HG02588 (cell line): Measurements from ENCODE around the gene SDF2.

Experiments
- ATAC-seq: cut with Tn5 transposase; IDR thresholded peaks from one replicate; pipeline ENCODE4 v1.9.1; 2021; ENCODE audit warnings: mild to moderate bottlenecking, moderate library complexity; ENCODE audit not compliant: unreplicated experiment

Gene SDF2, protein sequence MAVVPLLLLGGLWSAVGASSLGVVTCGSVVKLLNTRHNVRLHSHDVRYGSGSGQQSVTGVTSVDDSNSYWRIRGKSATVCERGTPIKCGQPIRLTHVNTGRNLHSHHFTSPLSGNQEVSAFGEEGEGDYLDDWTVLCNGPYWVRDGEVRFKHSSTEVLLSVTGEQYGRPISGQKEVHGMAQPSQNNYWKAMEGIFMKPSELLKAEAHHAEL

DNA sequence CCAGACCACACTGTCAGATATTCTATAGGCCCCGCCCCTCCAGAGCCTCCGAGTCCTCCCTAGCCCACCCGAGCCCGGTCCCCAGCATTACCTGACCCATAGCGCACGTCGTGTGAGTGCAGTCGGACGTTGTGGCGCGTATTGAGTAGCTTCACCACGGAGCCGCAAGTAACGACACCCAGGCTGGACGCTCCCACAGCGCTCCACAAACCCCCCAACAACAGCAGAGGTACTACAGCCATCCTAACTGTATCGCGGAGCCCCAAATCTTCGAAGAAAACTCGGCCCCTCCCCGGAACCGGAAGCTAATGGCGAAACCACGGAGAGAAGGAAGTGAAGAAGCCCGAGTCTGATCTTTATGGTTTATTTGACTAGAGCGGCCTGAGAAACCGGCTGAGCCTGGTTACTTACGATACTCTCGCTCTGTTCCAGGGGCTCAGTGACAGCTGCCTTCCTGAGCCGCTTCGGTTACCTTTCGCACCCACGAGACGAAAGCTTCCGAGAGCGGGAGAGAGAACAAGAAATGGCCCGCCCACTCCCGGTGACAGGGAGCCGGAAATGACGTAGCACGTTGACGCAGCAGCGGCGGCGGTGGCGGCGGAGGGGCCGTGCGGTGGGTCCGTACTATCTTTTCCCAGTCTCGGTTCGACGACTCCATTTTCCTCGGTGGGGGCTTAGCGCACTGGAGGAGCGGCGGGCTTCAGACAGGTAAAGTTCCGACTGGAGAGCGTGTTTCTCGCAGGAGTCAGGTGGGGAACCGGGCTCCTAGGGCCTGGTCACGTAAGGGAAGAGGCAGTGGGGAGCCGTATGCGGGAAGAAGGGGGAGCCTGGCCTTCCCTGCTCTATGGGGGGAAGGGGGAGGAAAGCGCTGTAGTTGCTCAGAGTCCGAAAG is at the start of gene SDF2, which contains the start of gene SUPT6H:
Gene SDF2, minus strand, starts transcription at position 272 of the 892 bp plus-strand sequence. Its CDS starts 30 bp downstream, at position 242.
Gene SUPT6H, plus strand, starts transcription at position 571 of the 892 bp plus-strand sequence. CDS start 11,197 bp downstream, outside the sequence.
- ATAC-seq: peak; percentile 84

DNA sequence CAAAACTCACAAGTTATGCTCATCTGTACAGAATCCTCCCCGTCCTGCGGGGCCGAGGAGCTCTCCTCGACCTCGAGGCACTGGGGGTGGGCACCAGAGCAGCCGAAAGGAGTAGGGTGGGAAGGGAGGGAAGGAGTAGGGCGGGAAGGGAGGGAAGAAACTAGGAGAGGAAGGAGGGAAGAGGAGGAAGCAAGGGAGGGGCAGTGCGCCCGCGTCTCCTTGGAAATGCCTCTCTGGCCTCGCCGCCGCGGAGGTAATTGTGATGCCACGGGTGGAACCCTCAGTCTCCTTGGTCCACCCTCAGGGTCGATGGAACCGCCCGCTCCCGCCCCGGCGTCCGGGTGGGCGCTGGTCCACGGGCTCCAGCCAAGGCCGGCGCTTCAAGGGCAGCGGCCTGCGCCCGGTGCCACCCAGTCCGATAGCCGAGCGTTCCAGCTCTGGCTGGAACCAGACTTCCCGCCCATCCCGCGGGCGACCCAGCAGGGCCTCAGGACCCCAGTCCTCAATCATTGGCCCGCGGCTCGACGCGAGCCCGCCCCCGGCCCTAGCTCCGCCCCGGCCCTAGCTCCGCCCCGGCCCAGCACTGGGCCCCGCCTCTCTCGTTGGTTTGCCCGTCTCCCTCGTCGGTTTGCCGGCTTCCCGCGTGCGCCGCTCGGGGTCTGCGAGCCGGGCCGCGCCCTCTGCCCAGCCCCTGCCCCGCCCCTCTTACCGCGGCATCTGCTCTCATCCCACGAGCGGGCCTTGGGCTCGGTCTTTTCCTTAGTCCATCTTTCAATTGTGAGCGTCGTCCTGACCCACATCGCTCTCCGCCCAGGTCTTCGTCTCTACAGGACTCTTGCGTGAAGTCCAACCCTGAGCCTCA is 49.4 kb upstream of the SDF2 start:
- peak; percentile 79 for ATAC-seq

DNA sequence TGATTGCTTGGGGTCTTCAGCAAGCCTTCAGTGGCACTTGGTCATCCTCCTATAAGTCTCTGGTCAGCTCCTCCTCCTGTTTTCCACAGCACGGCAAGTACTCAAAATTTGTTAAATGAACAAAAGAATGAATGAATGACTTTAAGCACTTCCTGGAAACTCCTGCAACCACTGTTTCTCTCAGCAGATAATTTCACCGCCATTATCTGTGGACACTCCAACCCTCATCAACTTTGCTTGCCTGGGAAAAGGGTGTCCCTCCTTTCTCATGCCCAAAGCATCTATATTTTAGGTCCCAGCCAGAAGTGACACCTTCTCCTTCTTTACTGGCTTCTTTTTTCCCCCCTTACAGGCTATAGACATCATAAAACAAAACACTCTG is 45.6 kb upstream of the SDF2 start:
- ATAC-seq: no peak

DNA sequence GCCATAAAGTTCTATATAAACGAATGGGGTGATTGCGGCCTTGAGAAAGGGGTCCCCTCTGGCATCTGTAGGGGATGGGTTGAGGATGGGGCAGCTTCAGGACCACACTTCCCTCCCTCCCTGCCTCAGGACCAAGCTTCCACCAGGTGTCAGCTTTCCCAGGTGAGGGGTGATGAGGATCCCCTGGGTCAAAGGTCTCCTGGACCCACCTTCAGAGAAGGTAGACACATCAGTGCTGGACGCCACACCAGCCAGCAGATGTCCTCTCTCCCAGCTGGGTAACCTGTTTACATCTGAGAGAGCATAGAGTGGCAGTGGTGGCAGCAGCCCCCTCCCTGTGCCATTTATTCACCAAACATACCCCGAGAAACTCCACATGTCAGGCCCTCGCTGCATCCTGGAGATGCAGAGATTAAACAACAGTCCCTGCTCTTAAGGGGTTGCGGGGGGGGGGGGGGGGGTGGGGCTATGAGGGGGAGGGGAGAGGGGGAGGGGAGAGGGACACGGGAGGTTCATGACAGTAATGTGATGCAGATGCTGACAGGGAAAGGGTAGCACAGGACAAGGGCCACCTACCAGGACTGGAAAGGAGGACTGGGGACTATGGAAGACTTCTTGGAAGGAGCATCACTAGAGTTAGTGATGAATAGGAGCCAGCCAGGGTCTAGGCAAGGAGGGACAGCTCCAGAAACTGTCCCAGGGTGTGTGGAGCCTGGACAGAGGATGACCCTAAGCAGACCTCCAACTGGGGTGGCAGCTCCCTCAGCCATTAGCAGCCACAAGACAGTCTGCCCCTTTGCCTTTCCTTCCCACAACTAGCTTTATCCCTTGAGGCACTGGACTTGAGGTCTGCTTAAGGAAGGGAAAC is 45.0 kb upstream of the SDF2 start:
- ATAC-seq: no peak

DNA sequence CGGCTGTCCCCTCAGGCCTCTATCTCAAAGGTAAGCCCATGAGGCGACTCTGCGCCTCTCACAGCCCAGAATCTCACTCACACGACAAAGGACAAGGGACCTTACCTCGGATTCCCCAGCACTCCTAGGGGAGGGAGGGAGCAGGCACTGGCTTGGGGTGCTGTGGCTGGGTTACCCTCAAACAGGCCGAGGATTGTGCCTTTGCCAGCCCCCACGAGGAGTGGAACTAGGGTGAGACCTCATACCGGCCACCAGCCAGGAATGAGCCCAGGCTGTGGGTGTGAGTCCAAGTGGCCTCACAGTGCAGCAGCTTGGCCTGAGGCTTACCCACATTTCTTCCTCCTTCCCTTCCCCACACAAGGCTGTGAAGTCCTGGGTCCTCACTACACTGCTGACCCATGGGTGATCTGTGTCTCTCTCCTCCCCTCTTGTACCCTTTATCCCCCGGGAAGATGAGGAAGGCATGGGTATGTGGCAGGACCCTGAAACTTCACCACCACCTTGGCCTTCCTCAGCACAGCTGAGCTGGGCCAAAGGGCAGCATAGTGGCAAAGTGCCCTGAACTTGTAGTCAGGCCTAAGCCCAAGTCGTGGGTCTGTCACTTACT is 44.1 kb upstream of the SDF2 start:
- no peak for ATAC-seq

DNA sequence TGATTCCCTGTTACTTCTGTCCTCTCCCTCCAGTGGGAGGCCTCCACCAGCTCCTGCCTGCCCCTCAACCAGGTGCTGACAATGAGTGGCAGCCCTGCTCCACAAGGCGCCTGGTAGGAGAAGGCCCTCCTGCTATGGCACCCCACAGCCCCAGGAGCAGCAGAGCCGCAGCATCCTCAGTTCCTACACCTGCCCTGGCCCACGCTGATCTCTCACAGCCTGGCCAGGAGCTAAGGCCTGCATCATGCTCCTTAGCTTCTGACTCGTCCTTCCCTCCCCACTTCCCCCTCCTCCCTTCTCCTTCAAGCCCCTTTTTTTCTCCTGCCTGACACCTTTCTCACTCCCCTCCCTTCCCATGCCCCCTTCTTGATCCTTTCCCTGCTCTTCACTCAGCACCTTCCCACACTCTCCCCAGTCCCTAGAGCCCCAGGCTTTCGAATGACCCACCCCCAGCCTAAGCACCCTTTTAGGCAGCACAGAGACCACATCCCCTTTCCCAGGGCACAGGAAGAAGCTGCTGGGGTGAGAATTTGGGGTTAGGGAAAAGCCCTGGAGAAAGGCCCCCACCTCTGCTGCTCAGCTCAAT is 43.5 kb upstream of the SDF2 start:
- no peak for ATAC-seq

DNA sequence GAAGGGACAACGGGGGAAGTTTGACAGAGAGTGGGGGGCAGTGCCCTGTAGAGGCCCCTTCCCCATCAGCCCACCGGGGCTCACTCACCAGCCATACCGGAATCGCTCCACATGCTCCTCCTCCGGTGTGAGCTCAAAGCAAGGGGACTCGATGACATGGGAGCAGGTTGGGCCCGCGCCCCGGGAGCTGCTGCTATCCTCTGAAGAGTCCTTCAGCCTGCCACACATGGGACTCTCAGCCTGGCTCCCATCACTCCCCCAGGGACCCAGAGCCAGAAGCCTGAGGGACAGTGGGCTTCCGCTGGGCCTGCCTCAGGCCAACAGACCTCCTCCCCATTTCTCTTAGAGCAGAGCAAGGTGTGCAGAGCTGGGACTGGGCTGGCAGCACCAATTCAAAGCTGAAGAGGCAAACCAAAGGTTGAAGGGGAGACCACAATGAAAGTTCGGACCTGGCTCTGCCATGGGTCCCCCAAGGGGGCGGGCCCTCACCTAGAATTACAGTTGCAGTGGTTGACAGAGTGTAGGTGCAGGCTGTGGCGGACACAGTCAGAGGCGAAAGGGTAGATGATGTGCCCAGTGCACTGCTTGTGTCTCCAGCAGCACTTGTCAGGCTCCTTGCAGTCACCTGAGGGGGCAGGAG is 42.6 kb upstream of the SDF2 start:
- ATAC-seq: no peak

DNA sequence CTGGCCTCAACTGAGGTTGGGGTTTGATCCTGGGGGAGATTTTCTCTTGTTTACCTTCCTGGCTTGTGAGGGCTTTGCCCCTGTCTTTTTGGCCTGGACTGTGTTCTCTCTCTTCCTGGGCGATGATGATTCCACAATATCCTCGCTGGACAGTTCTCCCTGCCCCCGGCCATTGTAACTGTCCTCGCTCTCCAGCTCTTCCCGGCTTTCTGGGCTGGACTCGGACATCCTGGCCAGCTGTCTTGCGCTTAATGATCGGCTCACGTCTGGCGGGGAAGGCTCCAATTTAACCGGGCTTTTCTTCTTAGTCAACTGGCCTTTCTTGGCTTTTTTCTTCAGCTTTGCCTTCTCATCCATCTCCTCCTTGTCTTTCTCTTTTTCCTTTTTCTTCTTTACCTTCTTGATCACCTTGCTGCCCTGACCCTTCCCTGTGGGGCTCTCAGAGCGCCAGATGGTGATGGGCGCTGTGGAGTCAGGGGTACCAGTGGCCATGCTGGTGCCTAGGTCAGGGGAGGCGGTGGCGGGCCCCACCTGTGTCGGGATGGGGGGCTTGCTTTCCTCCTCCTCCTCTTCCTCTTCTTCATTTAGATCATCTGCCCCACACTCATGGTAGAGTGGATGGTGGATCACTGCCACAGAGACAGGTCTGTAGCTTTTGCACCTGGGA is 42.0 kb upstream of the SDF2 start:
- ATAC-seq: no peak

DNA sequence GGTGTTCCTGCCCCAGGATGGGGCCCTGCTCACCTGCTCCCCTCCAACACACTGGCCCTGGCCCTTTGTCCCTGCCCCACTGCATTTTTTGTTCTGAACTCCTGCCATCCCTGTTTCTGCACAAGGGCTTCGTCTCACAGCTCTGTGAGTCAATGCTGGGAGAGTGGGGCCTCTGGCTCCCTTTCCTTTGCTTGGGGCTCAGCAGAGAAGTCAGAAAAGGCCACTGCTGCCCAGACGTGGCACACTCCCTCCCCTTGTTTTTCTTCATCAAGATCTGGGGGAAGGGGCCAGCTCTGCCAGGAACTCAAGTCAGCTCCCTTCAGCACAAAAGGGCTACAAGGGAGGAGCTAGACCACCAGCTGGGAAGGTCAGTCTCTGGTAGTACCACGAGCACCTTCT is 41.0 kb upstream of the SDF2 start:
- ATAC-seq: no peak

DNA sequence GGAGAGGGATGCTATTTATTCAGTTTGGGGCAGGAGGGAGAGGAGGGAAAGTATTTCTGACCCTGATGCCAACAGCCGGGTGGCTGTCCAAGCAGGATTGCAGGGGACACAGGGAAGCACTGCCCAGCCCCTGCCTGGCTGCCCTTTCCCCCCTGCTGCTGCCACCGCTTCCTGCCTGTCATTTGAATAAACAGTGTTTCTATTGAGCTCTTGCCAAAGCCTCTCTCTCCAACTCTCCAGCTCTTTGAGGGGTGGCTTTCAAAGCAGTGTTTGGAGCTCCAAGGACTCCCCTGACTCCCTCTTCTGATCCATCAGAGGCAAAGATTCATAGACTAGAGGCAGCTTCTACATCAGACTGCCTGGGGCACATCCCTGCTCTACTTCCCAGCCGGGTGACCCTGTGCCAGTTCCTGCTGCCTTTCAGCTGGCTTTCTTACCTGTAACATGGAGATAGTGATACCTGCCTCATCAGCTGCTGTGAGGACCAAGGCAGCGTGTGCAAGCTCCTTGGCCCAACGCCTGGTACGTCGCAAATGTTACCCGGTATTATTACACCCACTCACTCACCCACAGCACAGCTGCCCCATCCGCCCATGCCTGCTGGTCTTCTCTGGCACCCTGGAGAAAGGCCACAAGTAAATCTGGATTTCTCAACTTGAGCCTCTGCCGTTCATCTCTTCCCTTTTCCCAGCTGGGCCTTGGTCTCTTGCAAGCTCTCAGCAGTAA is 40.5 kb upstream of the SDF2 start:
- ATAC-seq: no peak

DNA sequence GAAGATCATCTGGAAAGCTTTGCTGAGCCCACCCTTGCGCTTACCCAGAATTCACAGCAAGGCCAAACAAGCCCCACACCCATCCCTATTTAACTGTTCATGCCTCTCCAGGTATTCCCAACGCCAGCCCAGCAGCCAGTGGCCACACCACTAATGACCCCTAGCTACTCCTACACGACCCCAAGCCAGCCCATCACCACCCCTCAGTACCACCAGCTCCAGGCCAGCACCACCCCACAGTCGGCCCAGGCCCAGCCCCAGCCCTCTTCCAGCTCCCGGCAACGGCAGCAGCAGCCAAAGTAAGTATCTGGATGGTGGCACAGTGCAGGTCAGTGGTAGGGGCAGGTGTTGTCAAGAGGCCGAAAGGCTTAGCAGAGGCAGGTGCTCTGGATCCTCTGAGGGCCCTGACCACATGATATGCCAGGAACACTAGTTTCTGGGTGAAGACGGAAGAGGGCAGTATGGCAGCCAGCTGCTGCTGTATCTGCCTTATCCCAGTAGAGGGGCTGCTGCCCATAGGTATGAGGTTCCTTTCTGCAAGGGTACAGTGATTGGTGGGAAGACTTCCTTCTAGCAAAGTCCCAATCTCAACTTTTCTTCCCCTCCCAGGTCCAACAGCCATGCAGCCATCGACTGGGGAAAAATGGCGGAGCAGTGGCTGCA is 39.3 kb upstream of the SDF2 start:
- no peak for ATAC-seq

DNA sequence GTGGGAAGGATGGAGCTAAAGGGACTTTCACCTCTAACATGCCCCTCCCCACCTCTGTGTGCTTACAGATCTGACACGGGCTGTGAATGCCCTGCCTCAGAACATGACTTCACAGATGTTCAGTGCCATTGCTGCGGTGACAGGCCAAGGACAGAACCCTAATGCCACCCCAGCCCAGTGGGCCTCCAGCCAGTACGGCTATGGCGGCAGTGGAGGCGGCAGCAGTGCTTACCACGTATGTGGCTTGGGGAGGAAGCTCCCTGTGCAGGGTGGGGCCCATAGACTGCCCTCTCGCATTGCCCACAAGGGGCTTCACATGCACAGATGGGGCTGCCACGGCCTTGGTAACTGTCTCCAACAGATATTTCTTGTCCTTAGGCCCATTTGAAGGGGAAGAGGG is 38.6 kb upstream of the SDF2 start:
- no peak for ATAC-seq

DNA sequence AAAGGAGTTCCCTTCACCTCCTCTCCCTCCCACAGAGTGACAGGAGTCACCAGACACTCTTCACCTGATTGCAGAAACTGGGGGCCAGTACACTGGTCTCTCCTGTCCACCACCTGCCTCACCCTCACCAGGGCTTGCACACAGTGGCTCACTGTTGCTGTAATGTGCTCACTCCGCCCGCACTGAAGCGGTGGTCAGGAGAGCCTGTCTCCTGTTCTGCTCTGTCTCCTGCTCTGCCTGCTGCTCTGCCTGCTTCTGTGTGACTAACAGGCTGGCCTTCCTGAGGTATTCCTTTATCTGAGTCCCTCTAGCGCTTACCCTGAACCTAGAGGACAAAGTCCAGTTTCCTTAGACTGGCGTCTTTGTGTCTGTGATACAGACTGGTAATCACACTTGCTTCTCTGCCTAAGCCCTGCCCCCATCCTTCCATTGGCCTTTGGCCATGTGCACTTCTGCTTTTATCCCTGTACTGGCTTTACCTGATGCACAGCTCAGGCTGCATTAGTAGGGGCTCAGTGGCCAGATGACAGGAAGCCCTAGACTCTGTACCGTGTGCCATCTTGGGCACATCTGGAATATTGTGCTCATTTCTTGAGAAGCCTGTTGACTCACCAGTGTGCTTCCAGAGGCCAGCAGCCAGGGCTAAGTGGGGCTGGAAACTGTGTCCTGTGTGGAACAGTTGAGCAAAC is 36.7 kb upstream of the SDF2 start:
- no peak for ATAC-seq

DNA sequence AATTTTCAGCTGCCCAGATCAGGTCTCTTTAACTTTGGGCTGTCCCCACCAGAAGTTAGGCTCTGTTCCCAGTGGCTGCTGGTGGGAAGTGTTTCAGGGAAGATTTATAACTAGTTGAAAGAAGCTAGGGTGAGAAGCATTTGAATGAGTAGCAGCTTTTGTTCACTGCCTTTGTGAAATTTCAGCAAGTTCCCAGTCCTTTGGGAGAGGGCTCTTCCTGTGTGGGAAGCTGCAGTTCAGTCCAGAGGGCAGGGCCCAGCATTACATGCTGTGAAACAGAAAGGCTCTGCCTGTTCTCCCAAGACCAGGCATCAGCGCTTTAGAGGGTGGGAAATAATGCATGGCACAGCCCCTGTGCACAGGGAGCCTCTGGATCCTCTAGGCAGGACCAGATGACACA is 32.2 kb upstream of the SDF2 start:
- ATAC-seq: no peak

DNA sequence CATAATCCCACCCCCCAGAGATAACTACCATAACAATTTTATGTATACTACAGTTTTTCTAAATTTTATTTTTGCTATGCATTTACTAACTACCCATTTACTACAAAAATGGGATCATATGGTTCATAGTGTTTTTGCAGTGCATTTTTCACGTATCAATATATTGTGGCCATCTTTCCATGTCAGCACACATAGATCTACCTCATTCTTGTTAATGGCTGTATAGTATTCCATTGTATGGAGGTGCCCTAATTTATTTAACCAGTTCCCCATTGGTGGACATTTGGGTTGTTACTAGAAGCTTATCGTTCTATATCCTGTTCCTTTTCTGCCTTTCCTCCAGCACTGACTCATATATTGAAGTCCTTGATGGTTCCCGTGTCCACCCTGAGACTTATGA is 27.3 kb upstream of the SDF2 start:
- ATAC-seq: no peak

DNA sequence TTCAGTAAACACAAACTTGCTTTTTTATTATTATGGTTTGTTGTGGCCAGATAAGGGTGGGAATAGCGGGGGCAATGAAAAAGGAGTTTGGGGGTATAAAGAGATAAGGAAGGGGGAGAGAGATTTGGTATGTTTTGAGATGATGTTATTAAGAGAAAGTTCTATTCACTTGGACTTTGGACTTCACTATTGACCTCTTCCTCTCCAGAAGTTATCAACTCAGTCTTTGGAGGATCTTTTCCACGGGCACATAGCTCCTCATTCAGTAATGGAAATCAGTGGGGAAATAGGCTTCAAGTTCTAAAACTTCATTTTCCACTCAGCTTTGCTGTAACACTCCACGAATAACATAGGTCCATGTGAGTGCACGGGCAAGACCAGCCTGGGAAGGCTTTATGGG is 26.8 kb upstream of the SDF2 start:
- ATAC-seq: no peak

DNA sequence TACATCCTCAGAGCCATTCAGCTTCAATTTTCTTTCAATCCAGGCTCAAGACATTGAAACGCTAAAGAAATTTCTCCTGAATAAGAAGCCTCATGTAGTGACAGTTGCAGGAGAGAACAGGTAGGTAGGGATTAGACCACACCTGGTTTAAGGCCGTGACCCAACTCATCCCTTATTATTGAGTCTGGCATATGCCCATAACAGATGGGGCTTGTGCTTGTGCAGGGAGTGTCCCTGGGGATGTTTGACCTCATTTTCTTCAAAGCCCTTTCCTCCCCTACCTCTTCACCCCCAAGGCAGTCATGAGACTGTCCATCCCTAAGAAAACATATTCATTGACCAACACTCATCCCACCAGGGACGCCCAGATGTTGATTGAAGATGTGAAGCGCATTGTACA is 24.6 kb upstream of the SDF2 start:
- ATAC-seq: no peak
